SU-DHL-6 (cell line): Measurements from ENCODE around the gene OR52B2.
"Not testable (repeated sequence)": the region's sequence is repeated elsewhere in the genome, so short reads cannot be mapped to it uniquely, and the experiment has no call there.

ENCODE experiments used
- H2AFZ ChIP-seq: fragments of 200-600 bp; sonication (generic); 2 replicates; pipeline ENCODE4 v1.6.1; 2014; ENCODE audit warnings: low read depth, mild to moderate bottlenecking, moderate library complexity, mixed read lengths, antibody characterized with exemption, low read length; ENCODE audit not compliant: severe bottlenecking
- H3F3A ChIP-seq: fragments of 200-600 bp; shearing (Covaris generic); 2 replicates; pipeline ENCODE4 v1.6.0; 2016; ENCODE audit warnings: antibody characterized with exemption, mild to moderate bottlenecking; ENCODE audit not compliant: insufficient read depth
- H3K27ac ChIP-seq: fragments of 200-600 bp; sonication (generic); 2 replicates; pipeline ENCODE4 v1.5.1; 2016; ENCODE audit warnings: low read depth, mild to moderate bottlenecking, low read length, moderate library complexity, mixed read lengths
- H3K27me3 ChIP-seq: fragments of 200-600 bp; sonication (generic), shearing (Covaris generic); 2 replicates; pipeline ENCODE4 v1.6.0; 2014; ENCODE audit warnings: mild to moderate bottlenecking, low read length
- H3K36me3 ChIP-seq: fragments of 200-600 bp; sonication (generic); 2 replicates; pipeline ENCODE4 v1.6.1; 2014; ENCODE audit warnings: mild to moderate bottlenecking, low read length, mixed read lengths
- H3K4me2 ChIP-seq: fragments of 300-600, 200-600 bp; shearing (Covaris generic), sonication (generic); 2 replicates; pipeline ENCODE4 v1.6.0; 2014; ENCODE audit warnings: low read length, low read depth, mild to moderate bottlenecking; ENCODE audit not compliant: poor library complexity, severe bottlenecking
- H3K4me3 ChIP-seq: fragments of 200-600 bp; sonication (generic); 2 replicates; pipeline ENCODE4 v1.5.1; 2014; ENCODE audit warnings: antibody characterized with exemption, low read length, mild to moderate bottlenecking, mixed read lengths; ENCODE audit not compliant: insufficient read depth, poor library complexity, severe bottlenecking
- H3K79me2 ChIP-seq: fragments of 200-600 bp; sonication (generic); 2 replicates; pipeline ENCODE4 v1.6.1; 2014; ENCODE audit warnings: mild to moderate bottlenecking, low read length, moderate library complexity; ENCODE audit not compliant: insufficient read depth
- H3K9ac ChIP-seq: fragments of 200-600 bp; sonication (generic); 2 replicates; pipeline ENCODE4 v1.7.0; 2014; ENCODE audit warnings: mild to moderate bottlenecking, low read length
- H3K9me2 ChIP-seq: fragments of 200-600 bp; sonication (generic); replicated peaks from 2 replicates; pipeline ENCODE4 v1.6.1; 2014; ENCODE audit warnings: low read length; ENCODE audit not compliant: insufficient read depth
- H3K9me3 ChIP-seq: fragments of 200-600 bp; sonication (generic); 2 replicates; pipeline ENCODE4 v1.6.1; 2014; ENCODE audit warnings: low read length, mixed read lengths; ENCODE audit not compliant: insufficient read depth
- H4K20me1 ChIP-seq: fragments of 200-600 bp; sonication (generic); 2 replicates; pipeline ENCODE4 v1.6.1; 2014; ENCODE audit warnings: low read depth, mild to moderate bottlenecking, antibody characterized with exemption, low read length, moderate library complexity, mixed read lengths
- CTCF ChIP-seq: fragments of 200-600 bp; sonication (generic); IDR thresholded peaks from one replicate; pipeline ENCODE4 v1.5.1; 2017; ENCODE audit warnings: antibody characterized with exemption, mild to moderate bottlenecking, low read length, moderate library complexity; ENCODE audit not compliant: insufficient read depth, poor library complexity, severe bottlenecking
- EZH2phosphoT487 ChIP-seq: fragments of 200-600 bp; sonication (generic), shearing (Covaris generic); conservative IDR thresholded peaks from 2 replicates; pipeline ENCODE4 v1.6.1; 2018; ENCODE audit warnings: mild to moderate bottlenecking, antibody characterized with exemption, low read length, moderate library complexity, mixed read lengths

The OR52B2 gene

GRCh38 chr11:6152126-6152525, 18.0 kb downstream of the OR52B2 start:
- no peak overlapping the region for H2AFZ ChIP-seq
- TF ChIP-seq CTCF (no peak), EZH2phosphoT487 (no peak)
- no peaks in the 10 kb centered on the region for H3K79me2 ChIP-seq

GRCh38 chr11:6151117-6151516, 19.0 kb downstream of the OR52B2 start:
- no peaks in the 10 kb centered on the region for H3K9me3 ChIP-seq

More at GRCh38 chr11:6152126-6152525, 18.0 kb downstream of the OR52B2 start:
- Histone ChIP-seq H3K9me2 (no peaks in the 10 kb centered on the region), H4K20me1 (no peaks in the 10 kb centered on the region), H3K9me3 (no peaks in the 10 kb centered on the region), H3K4me2 (no peak overlapping the region), H3K27ac (no peak overlapping the region), H3K9ac (no peak overlapping the region), H3K27me3 (no peaks in the 10 kb centered on the region), H3F3A (no peaks in the 10 kb centered on the region), H3K36me3 (no peaks in the 10 kb centered on the region), H3K4me3 (no peak overlapping the region)

DNA sequence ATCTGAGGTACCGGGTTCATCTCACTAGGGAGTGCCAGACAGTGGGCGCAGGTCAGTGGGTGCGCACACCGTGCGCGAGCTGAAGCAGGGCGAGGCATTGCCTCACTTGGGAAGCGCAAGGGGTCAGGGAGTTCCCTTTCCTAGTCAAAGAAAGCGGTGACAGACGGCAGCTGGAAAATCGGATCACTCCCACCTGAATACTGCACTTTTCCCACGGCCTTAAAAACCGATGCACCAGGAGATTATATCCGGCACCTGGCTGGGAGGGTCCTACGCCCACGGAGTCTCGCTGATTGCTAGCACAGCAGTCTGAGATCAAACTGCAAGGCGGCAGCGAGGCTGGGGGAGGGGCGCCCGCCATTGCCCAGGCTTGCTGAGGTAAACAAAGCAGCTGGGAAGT, 26.4 kb downstream of the OR52B2 start:
- H3K36me3 ChIP-seq, H3K4me3 ChIP-seq, H3F3A ChIP-seq, H4K20me1 ChIP-seq, H3K27ac ChIP-seq, H3K79me2 ChIP-seq, H3K27me3 ChIP-seq, H3K9me3 ChIP-seq, H3K9ac ChIP-seq, H3K9me2 ChIP-seq, H2AFZ ChIP-seq, H3K4me2 ChIP-seq: not testable (repeated sequence)

More at GRCh38 chr11:6151117-6151516, 19.0 kb downstream of the OR52B2 start:
- no peak overlapping the region for H3K4me2 ChIP-seq
- no peaks in the 10 kb centered on the region for H3K27me3 ChIP-seq
- H3K79me2 ChIP-seq, result no peaks in the 10 kb centered on the region
- no peak for TF ChIP-seq CTCF
- no peak overlapping the region for H3K9ac ChIP-seq
- H2AFZ ChIP-seq, result no peak overlapping the region
- no peak overlapping the region for H3K27ac ChIP-seq
- H3K9me2 ChIP-seq, result no peaks in the 10 kb centered on the region
- H3K36me3 ChIP-seq, result no peaks in the 10 kb centered on the region
- no peak overlapping the region for H3K4me3 ChIP-seq
- H3F3A ChIP-seq, result no peaks in the 10 kb centered on the region
- no peaks in the 10 kb centered on the region for H4K20me1 ChIP-seq

GRCh38 chr11:6142936-6143335, 27.2 kb downstream of the OR52B2 start:
- H3K27me3 ChIP-seq, result no peaks in the 10 kb centered on the region
- H3F3A ChIP-seq, result no peaks in the 10 kb centered on the region
- no peaks in the 10 kb centered on the region for H3K9me3 ChIP-seq
- no peak overlapping the region for H3K9ac ChIP-seq
- H3K36me3 ChIP-seq, result no peaks in the 10 kb centered on the region
- H4K20me1 ChIP-seq, result no peaks in the 10 kb centered on the region
- no peak overlapping the region for H2AFZ ChIP-seq
- no peaks in the 10 kb centered on the region for H3K9me2 ChIP-seq
- TF ChIP-seq CTCF (no peak), EZH2phosphoT487 (no peak)
- H3K4me2 ChIP-seq, result no peak overlapping the region
- H3K4me3 ChIP-seq, result no peak overlapping the region
- H3K79me2 ChIP-seq, result no peaks in the 10 kb centered on the region
- H3K27ac ChIP-seq, result no peak overlapping the region

DNA sequence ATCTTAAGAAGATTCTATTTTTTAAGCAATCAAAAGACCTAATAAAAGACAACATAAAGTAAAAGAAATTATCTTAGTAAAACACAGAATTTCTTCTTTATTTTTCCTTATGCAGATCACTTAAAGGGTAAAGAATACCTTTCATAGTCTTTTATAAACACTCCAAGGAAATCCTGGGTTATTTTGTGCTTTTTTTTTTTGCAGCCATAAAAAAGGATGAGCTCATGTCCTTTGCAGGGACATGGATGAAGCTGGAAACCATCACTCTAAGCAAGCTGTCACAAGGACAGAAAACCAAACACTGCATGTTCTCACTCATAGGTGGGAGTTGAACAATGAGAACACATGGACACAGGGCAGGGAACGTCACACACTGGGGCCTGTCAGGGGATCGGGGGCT, 34.2 kb downstream of the OR52B2 start:
- H3K4me3 ChIP-seq, H3K27ac ChIP-seq, H3K27me3 ChIP-seq, H3K9ac ChIP-seq, H3K36me3 ChIP-seq, H3K79me2 ChIP-seq, H3K9me2 ChIP-seq, H3K4me2 ChIP-seq, H3K9me3 ChIP-seq, H3F3A ChIP-seq, H2AFZ ChIP-seq, H4K20me1 ChIP-seq: not testable (repeated sequence)
